K562 (cell line): ENCODE data around the gene CYS1. TPM values are rescaled to one million over a fixed set of nuclear protein-coding genes. Genes with fewer than 3 reads are reported as not detected.
A peak's percentile ranks its signal among the peaks of the same experiment; 100 is the strongest.

Experiments used
- ATF3 ChIP-seq, 2 experiments: fragments of 450-650 bp in 1 of 2; sonication (generic) in 1 of 2; formaldehyde crosslinking in 1 of 2; IDR thresholded peaks in 1 of 2; conservative IDR thresholded peaks in 1 of 2; 2 replicates each; pipeline versions ENCODE4 v1.6.1 to v1.8.1; 2016 to 2023; ENCODE audit warnings: mild to moderate bottlenecking in 2 of 2, moderate library complexity in 2 of 2, inconsistent platforms in 1 of 2, missing genetic modification reagents in 1 of 2
- CBFA2T3 ChIP-seq: fragments of 450-650 bp; IDR thresholded peaks from 2 replicates; pipeline ENCODE4 v1.6.1; 2017
- CBX2 ChIP-seq: fragments of 200-600 bp; sonication (generic); IDR thresholded peaks from one replicate; pipeline ENCODE4 v1.6.1; 2012; ENCODE audit warnings: mild to moderate bottlenecking, low read length, inconsistent platforms; ENCODE audit not compliant: insufficient read depth, poor library complexity, severe bottlenecking
- CEBPB ChIP-seq: fragments of 450-650 bp; IDR thresholded peaks from 2 replicates; pipeline ENCODE4 v1.6.1; 2016; ENCODE audit warnings: missing genetic modification characterization, missing compliant biosample characterization
- CTCF ChIP-seq, 3 experiments: IDR thresholded peaks in 2 of 3; conservative IDR thresholded peaks in 1 of 3; 2 replicates each; pipeline ENCODE4 v1.5.1; 2011 to 2012; ENCODE audit warnings: low read length in 3 of 3, mild to moderate bottlenecking in 3 of 3, control low read depth in 2 of 3, improper control_type of control experiment in 1 of 3, inconsistent platforms in 1 of 3, low read depth in 1 of 3, mixed read lengths in 1 of 3, moderate library complexity in 1 of 3; ENCODE audit not compliant: insufficient read depth in 2 of 3
- FOXK2 ChIP-seq, 2 experiments: fragments of 450-650 bp; IDR thresholded peaks in 1 of 2; conservative IDR thresholded peaks in 1 of 2; 2 replicates each; pipeline ENCODE4 v1.6.1; 2016; ENCODE audit warnings: low read depth in 2 of 2, mild to moderate bottlenecking in 1 of 2
- HCFC1 ChIP-seq: IDR thresholded peaks from 2 replicates; pipeline ENCODE4 v1.6.1; 2012; ENCODE audit warnings: low read depth, low read length, improper control_type of control experiment
- HNRNPLL ChIP-seq: fragments of 200-400 bp; formaldehyde crosslinking; IDR thresholded peaks from 2 replicates; pipeline ENCODE4 v1.6.1; 2017; ENCODE audit warnings: low read length, low read depth, mild to moderate bottlenecking; ENCODE audit not compliant: poor library complexity, severe bottlenecking
- MED1 ChIP-seq: sonication (generic); formaldehyde crosslinking; IDR thresholded peaks from 2 replicates; pipeline ENCODE4 v1.8.1; 2023; ENCODE audit warnings: missing genetic modification reagents, borderline replicate concordance
- MYNN ChIP-seq, 2 experiments: sonication (generic); formaldehyde crosslinking in 1 of 2; IDR thresholded peaks; 2 replicates each; pipeline versions ENCODE4 v1.5.0 to v1.6.1; 2016 to 2020; ENCODE audit warnings: antibody characterized with exemption in 1 of 2, missing genetic modification reagents in 1 of 2
- PHF21A ChIP-seq: fragments of 450-650 bp; IDR thresholded peaks from 2 replicates; pipeline ENCODE4 v1.6.1; 2017; ENCODE audit warnings: low read depth, borderline replicate concordance
- SIN3A ChIP-seq, 2 experiments: fragments of 150-350 bp in 1 of 2; IDR thresholded peaks; 2 replicates each; pipeline ENCODE4 v1.6.1; 2011 to 2016; ENCODE audit warnings: borderline replicate concordance in 2 of 2, low read depth in 2 of 2, low read length in 2 of 2, mild to moderate bottlenecking in 2 of 2, moderate library complexity in 2 of 2; ENCODE audit not compliant: control insufficient read depth in 1 of 2
- SMC3 ChIP-seq: conservative IDR thresholded peaks from 2 replicates; pipeline ENCODE4 v1.6.1; 2011; ENCODE audit warnings: low read depth, low read length, improper control_type of control experiment; ENCODE audit not compliant: insufficient read depth
- TFAP4 ChIP-seq: sonication (generic); formaldehyde crosslinking; IDR thresholded peaks from 2 replicates; pipeline ENCODE4 v1.8.0; 2022; ENCODE audit warnings: missing genetic modification reagents, mild to moderate bottlenecking, moderate library complexity, borderline replicate concordance
- VEZF1 ChIP-seq: fragments of 200-800 bp; sonication (Bioruptor generic); IDR thresholded peaks from 2 replicates; pipeline ENCODE4 v1.6.1; 2017; ENCODE audit warnings: missing genetic modification characterization, missing compliant biosample characterization
- ZKSCAN1 ChIP-seq: fragments of 150-350 bp; IDR thresholded peaks from 2 replicates; pipeline ENCODE4 v1.6.1; 2016; ENCODE audit warnings: low read depth, low read length
- ZNF740 ChIP-seq, 3 experiments: fragments of 200-800 bp in 1 of 3; sonication (Bioruptor generic) in 1 of 3; sonication (generic) in 1 of 3; formaldehyde crosslinking in 1 of 3; IDR thresholded peaks; 2 replicates each; pipeline versions ENCODE4 v1.6.1 to v1.8.0; 2016 to 2022; ENCODE audit warnings: mild to moderate bottlenecking in 2 of 3, missing compliant biosample characterization in 2 of 3, missing genetic modification characterization in 2 of 3, missing genetic modification reagents in 1 of 3
- polyA plus RNA-seq, 8 experiments: library from polyadenylated mRNA; depleted of rRNA in 4 of 8; stranded (reverse) in 5 of 8; unstranded in 3 of 8; fragments of >200 nt; fragmentation: Nextera tagmentation in 2 of 8; fragmentation: Illumina TruSeq in 1 of 8; extraction: Ambion mirVana in 2 of 8; extraction: Trizol in 1 of 8; gene quantifications; 2 replicates each; pipeline versions ENCODE4 v1.2.1 to v1.2.3, GENCODE V29; 2011 to 2014; ENCODE audit warnings: inconsistent platforms in 1 of 8, missing spikeins in 1 of 8
- total RNA-seq, 7 experiments: library from RNA; depleted of rRNA in 6 of 7; stranded (reverse); fragments of >200 nt in 6 of 7; fragmentation: Illumina TruSeq in 2 of 7; extraction: Trizol in 2 of 7; gene quantifications; 2 replicates each; pipeline versions ENCODE4 v1.2.1 to v1.2.3, GENCODE V29; 2011 to 2021; ENCODE audit warnings: low replicate concordance in 1 of 7

CYS1 gene
- total and polyA plus RNA-seq, 9 of the 15 experiments (the other 6 are each of a cell fraction or from before 2014, with no cell fraction given), result 0.11 to 0.13 TPM; not detected in 7

GRCh38 chr2:10072656-10073480 is 7.3 kb downstream of the CYS1 start (continued):
- TF ChIP-seq CBX2 (no peak), SIN3A (IDR thresholded peaks at IDR 0.05; ENCODE audit: borderline replicate concordance in 2 of 2, control insufficient read depth in 1 of 2, low read depth in 2 of 2, low read length in 2 of 2) (no peak), PHF21A (no peak), CEBPB (tag) (peak; percentile 63; the same call in 1 of the 2 replicates), CBFA2T3 (peak; percentile 62), ATF3 (IDR thresholded peaks at IDR 0.05) (no peak), ATF3 (CRISPR knock-in tag; conservative IDR thresholded peaks at IDR 0.05) (no peak), SMC3 (peak; percentile 94), MED1 (CRISPR knock-in tag) (no peak), ZKSCAN1 (peak; percentile 12; the same call in 1 of the 2 replicates), CTCF (IDR thresholded peaks at IDR 0.05 in 2 of 3, conservative IDR thresholded peaks at IDR 0.05 in 1 of 3; ENCODE audit: insufficient read depth in 2 of 3, low read depth in 1 of 3, low read length in 3 of 3) (peak; percentile 92 to 93 (median 93)), ZNF740 (CRISPR knock-in tag; IDR thresholded peaks at IDR 0.05) (peak; percentile 73), ZNF740 (tag; IDR thresholded peaks at IDR 0.05) (no peak), HCFC1 (0 out of 2 replicates have a peak, but pooled peaks have one; percentile 30), FOXK2 (conservative IDR thresholded peaks at IDR 0.05 in 1 of 2, IDR thresholded peaks at IDR 0.05 in 1 of 2; ENCODE audit: low read depth in 2 of 2) (no peak), VEZF1 (CRISPR knock-in tag) (peak; percentile 53), TFAP4 (CRISPR knock-in tag) (peak; percentile 53), MYNN (IDR thresholded peaks at IDR 0.05) (peak; percentile 19; the same call in 1 of the 2 replicates), MYNN (CRISPR knock-in tag; IDR thresholded peaks at IDR 0.05) (no peak), HNRNPLL (no peak)
